ENCODE results near the gene MYO1E.
A peak's percentile ranks its signal among the peaks of the same experiment; 100 is the strongest.

MYO1E gene

GRCh38 chr15:59174835-59175831, 197.5 kb downstream of the MYO1E start:
- Histone ChIP-seq H3K4me1 (ENCODE audit: control insufficient read depth, insufficient read depth, low read length) (no peaks in the 10 kb centered on the region), H3K4me3 (ENCODE audit: low read depth, low read length) (no peak overlapping the region), H3K9me3 (ENCODE audit: control insufficient read depth, insufficient read depth, low read depth, low read length) (no peaks in the 10 kb centered on the region), H3K36me3 (ENCODE audit: control insufficient read depth, insufficient read depth, low read length) (peaks cover 57% of the 10 kb centered on the region), H3K27me3 (ENCODE audit: control insufficient read depth, insufficient read depth, low read length) (no peaks in the 10 kb centered on the region), H3K9ac (ENCODE audit: low read length) (no peak overlapping the region), H3K27ac (ENCODE audit: low read depth, low read length) (no peak overlapping the region)

- H3K9me3 ChIP-seq (ENCODE audit: control insufficient read depth, insufficient read depth, low read depth, low read length): no peaks in the 10 kb centered on the region
- H3K4me3 ChIP-seq (ENCODE audit: low read depth, low read length): no peak overlapping the region
- no peak overlapping the region for H3K9ac ChIP-seq (ENCODE audit: low read length)
- no peaks in the 10 kb centered on the region for H3K4me1 ChIP-seq (ENCODE audit: control insufficient read depth, insufficient read depth, low read length)
- H3K36me3 ChIP-seq (ENCODE audit: control insufficient read depth, insufficient read depth, low read length): peaks cover 65% of the 10 kb centered on the region
- no peak overlapping the region for H3K27ac ChIP-seq (ENCODE audit: low read depth, low read length)
- H3K27me3 ChIP-seq (ENCODE audit: control insufficient read depth, insufficient read depth, low read length): no peaks in the 10 kb centered on the region
Observed at GRCh38 chr15:59174151-59174834, 198.4 kb downstream of the MYO1E start.

GRCh38 chr15:59173194-59173593, 199.5 kb downstream of the MYO1E start:
- Histone ChIP-seq H3K4me1 (ENCODE audit: control insufficient read depth, insufficient read depth, low read length) (no peaks in the 10 kb centered on the region), H3K36me3 (ENCODE audit: control insufficient read depth, insufficient read depth, low read length) (peaks cover 70% of the 10 kb centered on the region)

GRCh38 chr15:59172289-59172901, 200.3 kb downstream of the MYO1E start:
- no peaks in the 10 kb centered on the region for H3K4me1 ChIP-seq (ENCODE audit: control insufficient read depth, insufficient read depth, low read length)
- peaks cover 64% of the 10 kb centered on the region for H3K36me3 ChIP-seq (ENCODE audit: control insufficient read depth, insufficient read depth, low read length)

More at GRCh38 chr15:59173194-59173593, 199.5 kb downstream of the MYO1E start:
- no peaks in the 10 kb centered on the region for H3K27me3 ChIP-seq (ENCODE audit: control insufficient read depth, insufficient read depth, low read length)
- no peak overlapping the region for H3K27ac ChIP-seq (ENCODE audit: low read depth, low read length)
- H3K4me3 ChIP-seq (ENCODE audit: low read depth, low read length): no peak overlapping the region
- no peaks in the 10 kb centered on the region for H3K9me3 ChIP-seq (ENCODE audit: control insufficient read depth, insufficient read depth, low read depth, low read length)
- H3K9ac ChIP-seq (ENCODE audit: low read length): no peak overlapping the region

GRCh38 chr15:59171067-59171397, 201.6 kb downstream of the MYO1E start:
- no peak overlapping the region for H3K9ac ChIP-seq (ENCODE audit: low read length)
- H3K9me3 ChIP-seq (ENCODE audit: control insufficient read depth, insufficient read depth, low read depth, low read length): no peaks in the 10 kb centered on the region
- peaks cover 62% of the 10 kb centered on the region for H3K36me3 ChIP-seq (ENCODE audit: control insufficient read depth, insufficient read depth, low read length)
- H3K4me3 ChIP-seq (ENCODE audit: low read depth, low read length): no peak overlapping the region
- H3K4me1 ChIP-seq (ENCODE audit: control insufficient read depth, insufficient read depth, low read length): no peaks in the 10 kb centered on the region
- H3K27ac ChIP-seq (ENCODE audit: low read depth, low read length): no peak overlapping the region
- no peaks in the 10 kb centered on the region for H3K27me3 ChIP-seq (ENCODE audit: control insufficient read depth, insufficient read depth, low read length)

More at GRCh38 chr15:59172289-59172901, 200.3 kb downstream of the MYO1E start:
- no peaks in the 10 kb centered on the region for H3K9me3 ChIP-seq (ENCODE audit: control insufficient read depth, insufficient read depth, low read depth, low read length)
- no peaks in the 10 kb centered on the region for H3K27me3 ChIP-seq (ENCODE audit: control insufficient read depth, insufficient read depth, low read length)
- no peak overlapping the region for H3K4me3 ChIP-seq (ENCODE audit: low read depth, low read length)
- H3K9ac ChIP-seq (ENCODE audit: low read length): no peak overlapping the region
- H3K27ac ChIP-seq (ENCODE audit: low read depth, low read length): no peak overlapping the region

GRCh38 chr15:59170295-59171066, 202.2 kb downstream of the MYO1E start:
- no peaks in the 10 kb centered on the region for H3K9me3 ChIP-seq (ENCODE audit: control insufficient read depth, insufficient read depth, low read depth, low read length)
- no peak overlapping the region for H3K4me3 ChIP-seq (ENCODE audit: low read depth, low read length)
- no peaks in the 10 kb centered on the region for H3K27me3 ChIP-seq (ENCODE audit: control insufficient read depth, insufficient read depth, low read length)
- H3K4me1 ChIP-seq (ENCODE audit: control insufficient read depth, insufficient read depth, low read length): no peaks in the 10 kb centered on the region
- H3K9ac ChIP-seq (ENCODE audit: low read length): no peak overlapping the region
- no peak overlapping the region for H3K27ac ChIP-seq (ENCODE audit: low read depth, low read length)
- H3K36me3 ChIP-seq (ENCODE audit: control insufficient read depth, insufficient read depth, low read length): peaks cover 63% of the 10 kb centered on the region

GRCh38 chr15:59169251-59169708, 203.4 kb downstream of the MYO1E start:
- Histone ChIP-seq H3K4me3 (ENCODE audit: low read depth, low read length) (no peak overlapping the region), H3K27me3 (ENCODE audit: control insufficient read depth, insufficient read depth, low read length) (no peaks in the 10 kb centered on the region), H3K36me3 (ENCODE audit: control insufficient read depth, insufficient read depth, low read length) (peaks cover 71% of the 10 kb centered on the region), H3K27ac (ENCODE audit: low read depth, low read length) (no peak overlapping the region), H3K9ac (ENCODE audit: low read length) (no peak overlapping the region), H3K9me3 (ENCODE audit: control insufficient read depth, insufficient read depth, low read depth, low read length) (no peaks in the 10 kb centered on the region), H3K4me1 (ENCODE audit: control insufficient read depth, insufficient read depth, low read length) (no peaks in the 10 kb centered on the region)

GRCh38 chr15:59168536-59168935, 204.1 kb downstream of the MYO1E start:
- H3K9ac ChIP-seq (ENCODE audit: low read length): no peak overlapping the region
- no peaks in the 10 kb centered on the region for H3K9me3 ChIP-seq (ENCODE audit: control insufficient read depth, insufficient read depth, low read depth, low read length)
- H3K27me3 ChIP-seq (ENCODE audit: control insufficient read depth, insufficient read depth, low read length): no peaks in the 10 kb centered on the region
- H3K4me1 ChIP-seq (ENCODE audit: control insufficient read depth, insufficient read depth, low read length): no peaks in the 10 kb centered on the region
- H3K27ac ChIP-seq (ENCODE audit: low read depth, low read length): no peak overlapping the region
- H3K36me3 ChIP-seq (ENCODE audit: control insufficient read depth, insufficient read depth, low read length): peaks cover 69% of the 10 kb centered on the region
- no peak overlapping the region for H3K4me3 ChIP-seq (ENCODE audit: low read depth, low read length)

- Histone ChIP-seq H3K9ac (ENCODE audit: low read length) (no peak overlapping the region), H3K4me1 (ENCODE audit: control insufficient read depth, insufficient read depth, low read length) (no peaks in the 10 kb centered on the region), H3K27ac (ENCODE audit: low read depth, low read length) (0 out of 2 replicates have a peak overlapping the region, but pooled peaks have one; percentile 51), H3K4me3 (ENCODE audit: low read depth, low read length) (no peak overlapping the region), H3K36me3 (ENCODE audit: control insufficient read depth, insufficient read depth, low read length) (peaks cover 64% of the 10 kb centered on the region), H3K9me3 (ENCODE audit: control insufficient read depth, insufficient read depth, low read depth, low read length) (no peaks in the 10 kb centered on the region), H3K27me3 (ENCODE audit: control insufficient read depth, insufficient read depth, low read length) (no peaks in the 10 kb centered on the region)
Observed at GRCh38 chr15:59166601-59167265, 205.9 kb downstream of the MYO1E start.

- Histone ChIP-seq H3K27ac (ENCODE audit: low read depth, low read length) (0 out of 2 replicates have a peak overlapping the region, but pooled peaks have one; percentile 51), H3K27me3 (ENCODE audit: control insufficient read depth, insufficient read depth, low read length) (no peaks in the 10 kb centered on the region), H3K9ac (ENCODE audit: low read length) (no peak overlapping the region), H3K4me3 (ENCODE audit: low read depth, low read length) (no peak overlapping the region), H3K4me1 (ENCODE audit: control insufficient read depth, insufficient read depth, low read length) (no peaks in the 10 kb centered on the region), H3K36me3 (ENCODE audit: control insufficient read depth, insufficient read depth, low read length) (peaks cover 63% of the 10 kb centered on the region), H3K9me3 (ENCODE audit: control insufficient read depth, insufficient read depth, low read depth, low read length) (no peaks in the 10 kb centered on the region)
Observed at GRCh38 chr15:59166166-59166565, 206.5 kb downstream of the MYO1E start.
